Suppressor macrophage (primary cell): ENCODE results near the gene RNASE3.
"Not testable (repeated sequence)": the region's sequence is repeated elsewhere in the genome, so short reads cannot be mapped to it uniquely, and the experiment has no call there.

Source experiments
- DNase-seq, 4 experiments: peaks; one replicate each; pipeline ENCODE4 v3.0.0-alpha.2; 2020 to 2022

The RNASE3 gene

DNA sequence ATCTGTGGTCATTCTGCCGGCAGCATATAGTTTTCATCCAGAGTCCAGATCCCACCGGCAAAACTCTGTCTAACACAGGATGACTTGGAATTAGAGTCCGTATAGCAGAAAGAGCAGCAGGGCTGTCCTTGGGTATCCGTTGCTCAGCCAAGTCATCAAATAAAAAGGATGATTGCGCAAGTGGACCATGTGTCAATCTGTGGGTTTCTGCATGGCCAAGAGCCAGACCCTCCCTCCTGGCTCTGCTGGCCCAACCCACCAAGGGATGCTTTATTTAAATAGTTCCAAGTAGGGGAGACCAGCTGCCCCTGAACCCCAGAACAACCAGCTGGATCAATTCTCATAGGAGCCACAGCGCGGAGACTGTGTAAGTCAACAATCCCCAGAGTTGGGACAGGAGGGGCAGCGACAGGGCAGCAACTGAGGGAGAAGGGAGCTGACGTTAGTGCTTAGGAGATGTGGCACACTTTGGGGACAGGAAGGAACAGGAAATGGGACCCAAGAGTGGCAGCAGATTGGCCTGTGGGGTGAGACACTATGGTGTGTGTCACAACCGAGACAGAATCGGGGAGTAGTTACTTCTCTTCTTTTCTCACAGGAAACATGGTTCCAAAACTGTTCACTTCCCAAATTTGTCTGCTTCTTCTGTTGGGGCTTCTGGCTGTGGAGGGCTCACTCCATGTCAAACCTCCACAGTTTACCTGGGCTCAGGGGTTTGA lies 28.0 kb downstream of the RNASE3 start:
- peak; percentile 50 to 64 (median 56) for DNase-seq

DNA sequence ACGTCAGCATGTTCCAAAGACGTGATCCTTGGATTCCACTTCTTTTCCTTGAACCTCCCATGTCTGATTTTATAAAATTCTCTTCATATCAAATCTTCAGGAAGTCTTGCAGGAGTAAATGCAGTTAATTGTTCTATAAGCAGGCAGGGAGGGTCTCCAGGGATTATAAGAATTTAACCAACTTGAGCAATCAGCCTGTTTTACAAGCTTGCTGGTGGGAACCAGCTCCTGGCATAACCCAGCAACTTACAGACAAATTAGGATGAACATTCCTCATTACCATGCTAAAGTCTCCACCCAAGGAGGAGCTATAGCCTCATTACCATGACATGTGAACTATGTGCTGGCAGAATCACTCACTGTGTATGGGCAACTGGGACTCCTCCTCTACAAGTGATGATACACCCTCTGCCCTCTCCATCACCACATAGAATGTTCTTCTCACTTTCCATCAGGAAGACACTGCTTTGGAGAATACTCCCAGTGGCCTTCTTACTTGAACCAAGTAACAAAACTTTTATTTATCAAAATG lies 32.6 kb downstream of the RNASE3 start:
- DNase-seq = not testable (repeated sequence)

DNA sequence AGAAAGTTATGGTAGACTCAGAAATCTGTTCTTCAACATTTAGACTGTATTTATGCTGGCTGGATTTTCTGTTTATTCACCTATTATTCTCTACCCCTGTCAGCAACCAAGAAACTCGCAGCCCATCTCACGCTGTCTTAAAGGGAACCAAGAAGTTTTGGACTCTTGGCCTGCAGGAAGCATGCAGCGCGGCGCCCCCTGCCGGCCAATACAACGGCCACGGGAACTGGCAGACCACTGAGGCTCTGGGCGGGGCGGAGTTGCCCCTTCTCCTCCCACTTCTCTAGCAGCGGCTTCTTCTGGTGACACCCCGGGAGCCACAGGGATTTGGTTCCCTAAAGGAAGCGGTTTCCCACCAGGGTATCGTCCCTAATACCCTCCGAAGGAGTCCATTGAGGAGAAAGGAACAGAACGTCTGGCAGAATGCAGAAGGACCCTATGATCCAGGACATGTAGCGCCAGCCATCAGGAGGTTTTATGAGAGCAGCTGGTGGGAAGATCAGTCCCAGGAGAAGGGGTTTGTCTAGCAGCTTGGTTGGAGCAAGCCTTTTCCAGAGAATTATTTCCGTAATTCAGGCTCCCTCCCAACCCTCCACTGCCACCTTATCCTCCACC lies 43.1 kb downstream of the RNASE3 start:
- DNase-seq = peak; percentile 30 to 70 (median 42)

DNA sequence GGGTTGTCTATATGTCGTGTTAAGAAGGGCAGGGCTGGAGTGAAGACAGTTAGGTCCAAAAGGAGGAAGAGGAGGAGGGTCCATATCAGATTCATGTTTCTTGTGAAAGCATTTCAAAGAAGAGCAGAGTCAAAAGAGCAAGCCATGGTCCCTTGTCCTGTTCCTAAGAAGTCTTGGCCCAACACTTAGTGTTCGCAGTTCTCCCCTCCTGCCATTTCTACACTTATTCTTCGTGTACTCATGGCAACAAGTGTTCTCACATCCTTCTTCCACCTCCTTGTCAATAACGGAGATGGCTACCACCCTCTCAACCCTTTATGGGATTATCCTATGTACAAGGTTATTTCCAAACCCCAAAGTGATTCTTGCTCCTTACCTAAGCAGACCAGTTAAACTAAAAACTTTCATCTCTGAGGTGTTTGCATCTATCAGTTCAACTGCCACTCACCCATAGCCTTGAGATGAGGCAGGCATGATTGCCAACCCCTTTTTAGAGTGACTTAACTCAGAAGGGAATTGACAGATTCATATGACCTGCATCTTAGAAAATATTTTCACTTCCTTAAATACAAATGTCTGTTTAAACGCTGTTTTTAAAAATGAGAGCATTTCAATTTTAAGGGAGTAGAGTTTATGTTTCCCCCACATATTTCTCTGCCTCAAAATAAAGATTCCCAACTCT lies 44.3 kb downstream of the RNASE3 start:
- peak in 3 of 4 experiments; percentile 30 to 55 (median 53) for DNase-seq
